ENCODE data around the gene BICDL1. TPM values are rescaled to one million over a fixed set of nuclear protein-coding genes. Genes with fewer than 3 reads are reported as not detected.
"Not testable (repeated sequence)": the region's sequence is repeated elsewhere in the genome, so short reads cannot be mapped to it uniquely, and the experiment has no call there.

BICDL1 gene
- total and polyA plus RNA-seq, 2 donors (not counting 1 experiment from before 2014, with no cell fraction given), result not detected

DNA sequence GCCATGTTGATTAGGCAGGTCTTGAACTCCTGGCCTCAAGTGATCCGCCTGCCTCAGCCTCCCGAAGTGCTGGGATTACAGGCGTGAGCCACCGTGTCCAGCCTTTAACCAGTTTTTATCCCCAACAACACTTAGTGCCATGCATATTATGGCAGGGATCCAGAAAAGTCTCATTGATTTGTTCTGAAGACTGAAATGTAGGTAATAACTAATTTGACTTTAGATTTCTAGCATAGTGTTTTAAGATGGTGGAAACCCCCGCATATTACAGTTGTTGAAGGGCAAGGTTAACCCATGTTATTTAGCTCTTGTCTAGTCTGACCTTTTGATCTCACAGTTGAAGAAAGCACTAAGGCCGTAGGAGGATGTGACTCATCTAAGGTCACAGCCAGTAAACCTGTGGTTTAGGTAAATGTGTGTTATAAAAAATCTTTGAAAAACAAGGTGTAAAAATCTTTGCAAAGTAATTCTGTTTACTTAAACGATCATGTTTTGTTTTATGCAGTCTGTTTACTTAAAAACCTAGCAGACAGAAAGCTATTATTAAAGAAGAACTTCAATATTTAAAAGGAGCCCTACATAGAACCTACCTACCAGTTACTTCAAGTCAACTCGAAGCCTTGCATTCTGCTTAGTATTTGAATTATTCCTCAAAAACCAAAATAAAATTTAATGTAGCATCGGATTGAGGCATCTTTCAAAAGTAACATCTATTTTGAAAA is 24.8 kb downstream of the BICDL1 start:
- no peak for DNase-seq (ENCODE audit: low read depth in 2 of 2)
- Histone ChIP-seq H3K9me3 (ENCODE audit: control insufficient read depth, insufficient read depth, low read depth, low read length) (no peaks in the 10 kb centered on the region), H3K27ac (ENCODE audit: insufficient read depth, low read length) (no peak overlapping the region), H2AFZ (ENCODE audit: low read length) (no peak overlapping the region), H3K4me2 (ENCODE audit: extremely low read depth, insufficient read depth, low read length) (no peak overlapping the region), H3K4me1 (ENCODE audit: control insufficient read depth, extremely low read depth, insufficient read depth, low read length) (no peaks in the 10 kb centered on the region), H3K79me2 (ENCODE audit: control insufficient read depth, insufficient read depth, low read length) (no peaks in the 10 kb centered on the region), H3K27me3 (ENCODE audit: control insufficient read depth, insufficient read depth, low read length) (no peaks in the 10 kb centered on the region), H3K4me3 (replicated peaks in 1 of 4; ENCODE audit: control extremely low read depth in 1 of 4, insufficient read depth in 1 of 4, low read depth in 3 of 4, low read length in 4 of 4) (no peak overlapping the region), H4K20me1 (ENCODE audit: control insufficient read depth, extremely low read depth, insufficient read depth, low read length) (no peaks in the 10 kb centered on the region), H3K9ac (ENCODE audit: insufficient read depth, low read length) (no peak overlapping the region), H3K36me3 (ENCODE audit: control insufficient read depth, insufficient read depth, low read length) (no peaks in the 10 kb centered on the region)
- TF ChIP-seq, protein P1, sequence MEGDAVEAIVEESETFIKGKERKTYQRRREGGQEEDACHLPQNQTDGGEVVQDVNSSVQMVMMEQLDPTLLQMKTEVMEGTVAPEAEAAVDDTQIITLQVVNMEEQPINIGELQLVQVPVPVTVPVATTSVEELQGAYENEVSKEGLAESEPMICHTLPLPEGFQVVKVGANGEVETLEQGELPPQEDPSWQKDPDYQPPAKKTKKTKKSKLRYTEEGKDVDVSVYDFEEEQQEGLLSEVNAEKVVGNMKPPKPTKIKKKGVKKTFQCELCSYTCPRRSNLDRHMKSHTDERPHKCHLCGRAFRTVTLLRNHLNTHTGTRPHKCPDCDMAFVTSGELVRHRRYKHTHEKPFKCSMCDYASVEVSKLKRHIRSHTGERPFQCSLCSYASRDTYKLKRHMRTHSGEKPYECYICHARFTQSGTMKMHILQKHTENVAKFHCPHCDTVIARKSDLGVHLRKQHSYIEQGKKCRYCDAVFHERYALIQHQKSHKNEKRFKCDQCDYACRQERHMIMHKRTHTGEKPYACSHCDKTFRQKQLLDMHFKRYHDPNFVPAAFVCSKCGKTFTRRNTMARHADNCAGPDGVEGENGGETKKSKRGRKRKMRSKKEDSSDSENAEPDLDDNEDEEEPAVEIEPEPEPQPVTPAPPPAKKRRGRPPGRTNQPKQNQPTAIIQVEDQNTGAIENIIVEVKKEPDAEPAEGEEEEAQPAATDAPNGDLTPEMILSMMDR (conservative IDR thresholded peaks at IDR 0.05 in 1 of 2, IDR thresholded peaks at IDR 0.05 in 1 of 2; ENCODE audit: low read depth in 1 of 2, low read length in 2 of 2), result no peak
- no peak for TF ChIP-seq EZH2 (IDR thresholded peaks at IDR 0.05; ENCODE audit: low read length, missing control alignments)

GRCh38 chr12:120014381-120014735 is 25.3 kb downstream of the BICDL1 start:
- H3K4me3 ChIP-seq (replicated peaks in 1 of 4; ENCODE audit: control extremely low read depth in 1 of 4, insufficient read depth in 1 of 4, low read depth in 3 of 4, low read length in 4 of 4); H3K27me3 ChIP-seq (ENCODE audit: control insufficient read depth, insufficient read depth, low read length); H3K36me3 ChIP-seq (ENCODE audit: control insufficient read depth, insufficient read depth, low read length); H3K4me1 ChIP-seq (ENCODE audit: control insufficient read depth, extremely low read depth, insufficient read depth, low read length); H3K79me2 ChIP-seq (ENCODE audit: control insufficient read depth, insufficient read depth, low read length); H3K27ac ChIP-seq (ENCODE audit: insufficient read depth, low read length); H3K9me3 ChIP-seq (ENCODE audit: control insufficient read depth, insufficient read depth, low read depth, low read length); H4K20me1 ChIP-seq (ENCODE audit: control insufficient read depth, extremely low read depth, insufficient read depth, low read length); DNase-seq (ENCODE audit: low read depth in 2 of 2); H3K4me2 ChIP-seq (ENCODE audit: extremely low read depth, insufficient read depth, low read length); H3K9ac ChIP-seq (ENCODE audit: insufficient read depth, low read length); H2AFZ ChIP-seq (ENCODE audit: low read length): not testable (repeated sequence)

DNA sequence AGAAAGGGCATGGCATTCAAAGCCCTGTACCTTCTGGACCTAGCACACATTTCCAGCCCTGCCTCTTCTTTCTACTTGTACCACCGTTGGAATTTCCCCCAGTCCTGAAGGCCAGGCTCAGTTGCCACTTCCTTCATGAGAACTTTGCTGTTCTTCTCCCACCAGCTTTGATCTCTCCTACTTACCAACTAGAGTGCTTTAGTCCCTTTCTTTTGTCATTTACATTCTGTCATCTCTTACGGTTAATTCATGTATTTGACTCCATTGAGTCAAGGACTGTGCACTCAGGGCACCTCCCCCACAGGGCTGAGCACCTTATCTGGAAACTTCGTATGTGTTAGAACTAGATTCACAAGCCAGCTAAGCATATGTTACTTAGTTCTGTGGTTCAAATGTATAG is 26.3 kb downstream of the BICDL1 start:
- H4K20me1 ChIP-seq (ENCODE audit: control insufficient read depth, extremely low read depth, insufficient read depth, low read length), result no peaks in the 10 kb centered on the region
- TF ChIP-seq, protein P1 (conservative IDR thresholded peaks at IDR 0.05 in 1 of 2, IDR thresholded peaks at IDR 0.05 in 1 of 2; ENCODE audit: low read depth in 1 of 2, low read length in 2 of 2), result no peak
- no peak for TF ChIP-seq EZH2 (IDR thresholded peaks at IDR 0.05; ENCODE audit: low read length, missing control alignments)
- H3K9ac ChIP-seq (ENCODE audit: insufficient read depth, low read length), result no peak overlapping the region
- no peak overlapping the region for H3K4me2 ChIP-seq (ENCODE audit: extremely low read depth, insufficient read depth, low read length)
- no peaks in the 10 kb centered on the region for H3K9me3 ChIP-seq (ENCODE audit: control insufficient read depth, insufficient read depth, low read depth, low read length)
- H3K36me3 ChIP-seq (ENCODE audit: control insufficient read depth, insufficient read depth, low read length), result no peaks in the 10 kb centered on the region
- no peak overlapping the region for H3K27ac ChIP-seq (ENCODE audit: insufficient read depth, low read length)
- no peaks in the 10 kb centered on the region for H3K27me3 ChIP-seq (ENCODE audit: control insufficient read depth, insufficient read depth, low read length)
- no peaks in the 10 kb centered on the region for H3K79me2 ChIP-seq (ENCODE audit: control insufficient read depth, insufficient read depth, low read length)
- no peak overlapping the region for H3K4me3 ChIP-seq (replicated peaks in 1 of 4; ENCODE audit: control extremely low read depth in 1 of 4, insufficient read depth in 1 of 4, low read depth in 3 of 4, low read length in 4 of 4)
- H2AFZ ChIP-seq (ENCODE audit: low read length), result no peak overlapping the region
- no peak for DNase-seq (ENCODE audit: low read depth in 2 of 2)
- H3K4me1 ChIP-seq (ENCODE audit: control insufficient read depth, extremely low read depth, insufficient read depth, low read length), result no peaks in the 10 kb centered on the region

- H3K27ac ChIP-seq (ENCODE audit: insufficient read depth, low read length); H3K4me3 ChIP-seq (replicated peaks in 1 of 4; ENCODE audit: control extremely low read depth in 1 of 4, insufficient read depth in 1 of 4, low read depth in 3 of 4, low read length in 4 of 4); H3K27me3 ChIP-seq (ENCODE audit: control insufficient read depth, insufficient read depth, low read length); H3K79me2 ChIP-seq (ENCODE audit: control insufficient read depth, insufficient read depth, low read length); DNase-seq (ENCODE audit: low read depth in 2 of 2); H3K4me1 ChIP-seq (ENCODE audit: control insufficient read depth, extremely low read depth, insufficient read depth, low read length); H3K9me3 ChIP-seq (ENCODE audit: control insufficient read depth, insufficient read depth, low read depth, low read length); H3K9ac ChIP-seq (ENCODE audit: insufficient read depth, low read length); H3K4me2 ChIP-seq (ENCODE audit: extremely low read depth, insufficient read depth, low read length); H4K20me1 ChIP-seq (ENCODE audit: control insufficient read depth, extremely low read depth, insufficient read depth, low read length); H2AFZ ChIP-seq (ENCODE audit: low read length); H3K36me3 ChIP-seq (ENCODE audit: control insufficient read depth, insufficient read depth, low read length): not testable (repeated sequence)
Observed at GRCh38 chr12:120016199-120016598, 27.2 kb downstream of the BICDL1 start.
